NCI-H1048 (cell line): Measurements from ENCODE around the gene RALY.

Experiments
- DNase-seq: peaks from one replicate; lab custom pipeline; 2025; lab: John Stamatoyannopoulos, UW

RALY gene

GRCh38 chr20:33986560-33987216 is 7.0 kb upstream of the RALY start:
- no peak for DNase-seq

- DNase-seq = no peak
Observed at GRCh38 chr20:33990075-33990474, 3.6 kb upstream of the RALY start.

GRCh38 chr20:33991502-33991901 is 2.2 kb upstream of the RALY start:
- DNase-seq = no peak

- DNase-seq = no peak
Observed at GRCh38 chr20:33992145-33992922, 1.4 kb upstream of the RALY start.

GRCh38 chr20:33992923-33993575 is 662 bp upstream of the RALY start:
- DNase-seq = peak; percentile 99

GRCh38 chr20:33994222-33994913 is 657 bp downstream of the RALY start:
- DNase-seq = no peak

GRCh38 chr20:33995053-33995831 is 1.5 kb downstream of the RALY start:
- DNase-seq = no peak

- no peak for DNase-seq
Observed at GRCh38 chr20:33999025-33999649, 5.4 kb downstream of the RALY start.

- DNase-seq = no peak
Observed at GRCh38 chr20:34001378-34001777, 7.7 kb downstream of the RALY start.

- no peak for DNase-seq
Observed at GRCh38 chr20:34004227-34004626, 10.5 kb downstream of the RALY start.

GRCh38 chr20:34004790-34005457 is 11.2 kb downstream of the RALY start:
- no peak for DNase-seq

- DNase-seq = no peak
Observed at GRCh38 chr20:34006619-34007018, 12.9 kb downstream of the RALY start.

GRCh38 chr20:34008477-34008876 is 14.8 kb downstream of the RALY start:
- no peak for DNase-seq

GRCh38 chr20:34010405-34010931 is 16.8 kb downstream of the RALY start:
- DNase-seq = no peak

- DNase-seq = no peak
Observed at GRCh38 chr20:34011275-34011674, 17.6 kb downstream of the RALY start.

- DNase-seq = no peak
Observed at GRCh38 chr20:34012330-34012729, 18.6 kb downstream of the RALY start.

GRCh38 chr20:34012735-34013134 is 19.0 kb downstream of the RALY start:
- DNase-seq = no peak

GRCh38 chr20:34013554-34013953 is 19.8 kb downstream of the RALY start:
- DNase-seq = no peak

GRCh38 chr20:34014878-34015277 is 21.2 kb downstream of the RALY start:
- DNase-seq = no peak
